ENCODE data around the gene RNF5. TPM values are rescaled to one million over a fixed set of nuclear protein-coding genes. Genes with fewer than 3 reads are reported as not detected.

The RNF5 gene
- total and polyA plus RNA-seq, 2 donors (not counting 1 experiment from before 2014, with no cell fraction given): 25.5 to 40.7 TPM

DNA sequence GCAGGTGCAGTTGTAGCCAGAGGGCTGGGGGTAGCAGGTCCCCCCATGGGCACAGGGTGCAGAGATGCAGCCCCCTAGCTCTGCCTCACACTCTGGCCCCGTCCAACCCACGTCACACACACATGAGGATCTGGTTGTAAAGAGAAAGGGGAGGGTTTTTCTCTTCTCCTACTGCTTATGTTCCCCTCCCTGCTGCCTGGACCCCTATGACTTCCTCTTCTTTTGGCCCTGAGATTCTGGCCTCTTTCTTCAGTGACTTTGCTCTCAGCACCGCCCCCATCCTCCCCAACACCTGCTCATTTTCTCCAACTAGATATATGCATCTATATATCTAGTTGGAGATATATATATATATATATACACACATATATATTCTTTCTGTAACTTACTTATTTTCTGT, 35.9 kb downstream of the RNF5 start:
- DNase-seq (no peak), ATAC-seq (ENCODE audit: low read depth) (no peak)
- no peaks in the 10 kb centered on the region for H3K9me3 ChIP-seq (ENCODE audit: control extremely low read depth in 1 of 3, control insufficient read depth in 2 of 3, insufficient read depth in 1 of 3, low read length in 2 of 3)
- H3K27ac ChIP-seq (ENCODE audit: low read length in 2 of 2): no peak overlapping the region
- no peak overlapping the region for H3K27ac Mint-ChIP-seq
- intact Hi-C loops (cut with micrococcal nuclease): no loop called here
- H3K4me2 ChIP-seq (replicated peaks; ENCODE audit: low read depth, low read length, poor library complexity, severe bottlenecking): no peak overlapping the region
- H3K79me2 ChIP-seq (ENCODE audit: control insufficient read depth, insufficient read depth, low read length): no peaks in the 10 kb centered on the region
- H3K9me3 Mint-ChIP-seq (ENCODE audit: insufficient read depth): no peaks in the 10 kb centered on the region
- H3K36me3 ChIP-seq (replicated peaks in 1 of 2; ENCODE audit: control extremely low read depth in 1 of 2, control insufficient read depth in 1 of 2, extremely low read depth in 1 of 2, insufficient read depth in 2 of 2, low read length in 1 of 2): no peaks in the 10 kb centered on the region
- H3K27me3 Mint-ChIP-seq: peaks cover 5% of the 10 kb centered on the region
- H3K9ac ChIP-seq (ENCODE audit: low read length): no peak overlapping the region
- H3K4me3 Mint-ChIP-seq: no peak overlapping the region
- no peak for TF ChIP-seq EZH2 (IDR thresholded peaks at IDR 0.05; ENCODE audit: borderline replicate concordance, insufficient read depth, low read depth, low read length, poor library complexity, severe bottlenecking)
- TF ChIP-seq, protein P1, sequence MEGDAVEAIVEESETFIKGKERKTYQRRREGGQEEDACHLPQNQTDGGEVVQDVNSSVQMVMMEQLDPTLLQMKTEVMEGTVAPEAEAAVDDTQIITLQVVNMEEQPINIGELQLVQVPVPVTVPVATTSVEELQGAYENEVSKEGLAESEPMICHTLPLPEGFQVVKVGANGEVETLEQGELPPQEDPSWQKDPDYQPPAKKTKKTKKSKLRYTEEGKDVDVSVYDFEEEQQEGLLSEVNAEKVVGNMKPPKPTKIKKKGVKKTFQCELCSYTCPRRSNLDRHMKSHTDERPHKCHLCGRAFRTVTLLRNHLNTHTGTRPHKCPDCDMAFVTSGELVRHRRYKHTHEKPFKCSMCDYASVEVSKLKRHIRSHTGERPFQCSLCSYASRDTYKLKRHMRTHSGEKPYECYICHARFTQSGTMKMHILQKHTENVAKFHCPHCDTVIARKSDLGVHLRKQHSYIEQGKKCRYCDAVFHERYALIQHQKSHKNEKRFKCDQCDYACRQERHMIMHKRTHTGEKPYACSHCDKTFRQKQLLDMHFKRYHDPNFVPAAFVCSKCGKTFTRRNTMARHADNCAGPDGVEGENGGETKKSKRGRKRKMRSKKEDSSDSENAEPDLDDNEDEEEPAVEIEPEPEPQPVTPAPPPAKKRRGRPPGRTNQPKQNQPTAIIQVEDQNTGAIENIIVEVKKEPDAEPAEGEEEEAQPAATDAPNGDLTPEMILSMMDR (IDR thresholded peaks at IDR 0.05): no peak
- H3K27me3 ChIP-seq (replicated peaks in 1 of 4; ENCODE audit: control extremely low read depth in 1 of 4, control insufficient read depth in 3 of 4, insufficient read depth in 4 of 4, low read length in 3 of 4): no peaks in the 10 kb centered on the region
- no peaks in the 10 kb centered on the region for H4K20me1 ChIP-seq (ENCODE audit: control insufficient read depth, insufficient read depth, low read length, poor library complexity, severe bottlenecking)
- CTCF ChIA-PET: interaction anchor here (0.6 kb wide), 1 partner anchor 651 kb away, joined by 5 read pairs; no protein-coding TSS in a partner anchor
- POLR2A ChIA-PET: no interaction called here
- H3K4me3 ChIP-seq (ENCODE audit: control extremely low read depth in 1 of 5, extremely low read depth in 1 of 5, insufficient read depth in 1 of 5, low read depth in 2 of 5, low read length in 4 of 5): no peak overlapping the region
- peaks cover 9% of the 10 kb centered on the region for H3K4me1 Mint-ChIP-seq
- H3K4me1 ChIP-seq (ENCODE audit: control insufficient read depth in 2 of 2, insufficient read depth in 2 of 2, low read length in 2 of 2): peaks cover 0 to 6% of the 10 kb centered on the region in 2 donors
- no peak overlapping the region for H2AFZ ChIP-seq (ENCODE audit: insufficient read depth, low read depth, low read length, poor library complexity, severe bottlenecking)
- WGBS (ENCODE audit: insufficient coverage): no CpG with 5 or more reads among the region's 3 CpGs

DNA sequence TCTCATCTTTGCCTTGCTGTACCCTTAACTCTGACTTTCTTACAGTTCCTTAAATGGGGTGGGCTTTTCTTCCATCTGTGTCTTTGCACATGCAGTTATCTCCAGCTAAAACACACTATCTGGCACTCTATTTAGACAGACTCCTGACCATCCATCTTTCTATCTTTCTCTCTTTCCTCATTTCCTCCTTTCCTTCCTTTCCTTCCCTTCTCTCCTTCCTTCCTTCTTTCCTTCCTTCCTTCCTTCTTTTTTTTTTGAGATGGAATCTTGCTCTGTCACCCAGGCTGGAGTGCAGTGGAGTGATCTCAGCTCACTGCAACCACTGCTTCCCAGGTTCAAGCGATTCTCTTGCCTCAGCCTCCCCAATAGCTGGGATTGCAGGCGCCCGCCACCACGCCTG, 37.4 kb downstream of the RNF5 start:
- no peaks in the 10 kb centered on the region for H3K9me3 ChIP-seq (ENCODE audit: control extremely low read depth in 1 of 3, control insufficient read depth in 2 of 3, insufficient read depth in 1 of 3, low read length in 2 of 3)
- no peak overlapping the region for H3K27ac ChIP-seq (ENCODE audit: low read length in 2 of 2)
- Mint-ChIP-seq H3K9me3 (ENCODE audit: insufficient read depth) (no peaks in the 10 kb centered on the region), H3K27ac (no peak overlapping the region), H3K4me1 (peaks cover 9% of the 10 kb centered on the region), H3K4me3 (no peak overlapping the region), H3K27me3 (peaks cover 5% of the 10 kb centered on the region)
- H3K4me3 ChIP-seq (ENCODE audit: control extremely low read depth in 1 of 5, extremely low read depth in 1 of 5, insufficient read depth in 1 of 5, low read depth in 2 of 5, low read length in 4 of 5): no peak overlapping the region
- no peak overlapping the region for H3K9ac ChIP-seq (ENCODE audit: low read length)
- ATAC-seq (ENCODE audit: low read depth) (no peak), DNase-seq (no peak)
- CTCF ChIA-PET: no interaction called here
- H3K4me2 ChIP-seq (replicated peaks; ENCODE audit: low read depth, low read length, poor library complexity, severe bottlenecking): no peak overlapping the region
- peaks cover 0 to 6% of the 10 kb centered on the region in 2 donors for H3K4me1 ChIP-seq (ENCODE audit: control insufficient read depth in 2 of 2, insufficient read depth in 2 of 2, low read length in 2 of 2)
- no peaks in the 10 kb centered on the region for H3K27me3 ChIP-seq (replicated peaks in 1 of 4; ENCODE audit: control extremely low read depth in 1 of 4, control insufficient read depth in 3 of 4, insufficient read depth in 4 of 4, low read length in 3 of 4)
- POLR2A ChIA-PET: no interaction called here
- H3K36me3 ChIP-seq (replicated peaks in 1 of 2; ENCODE audit: control extremely low read depth in 1 of 2, control insufficient read depth in 1 of 2, extremely low read depth in 1 of 2, insufficient read depth in 2 of 2, low read length in 1 of 2): no peaks in the 10 kb centered on the region
- WGBS (ENCODE audit: insufficient coverage): no CpG with 5 or more reads among the region's 4 CpGs
- no peaks in the 10 kb centered on the region for H4K20me1 ChIP-seq (ENCODE audit: control insufficient read depth, insufficient read depth, low read length, poor library complexity, severe bottlenecking)
- no peak overlapping the region for H2AFZ ChIP-seq (ENCODE audit: insufficient read depth, low read depth, low read length, poor library complexity, severe bottlenecking)
- intact Hi-C loops (cut with micrococcal nuclease): no loop called here
- H3K79me2 ChIP-seq (ENCODE audit: control insufficient read depth, insufficient read depth, low read length): no peaks in the 10 kb centered on the region
- TF ChIP-seq EZH2 (IDR thresholded peaks at IDR 0.05; ENCODE audit: borderline replicate concordance, insufficient read depth, low read depth, low read length, poor library complexity, severe bottlenecking): no peak
- TF ChIP-seq, protein P1 (IDR thresholded peaks at IDR 0.05): no peak

Data from B cell (primary cell).